ENCODE measurements around the gene PTPRM. TPM values are rescaled to one million over a fixed set of nuclear protein-coding genes. Genes with fewer than 3 reads are reported as not detected.

PTPRM gene
- total and polyA plus RNA-seq, 9 donors, result 45.6 to 82.0 (median 56.9) TPM

DNA sequence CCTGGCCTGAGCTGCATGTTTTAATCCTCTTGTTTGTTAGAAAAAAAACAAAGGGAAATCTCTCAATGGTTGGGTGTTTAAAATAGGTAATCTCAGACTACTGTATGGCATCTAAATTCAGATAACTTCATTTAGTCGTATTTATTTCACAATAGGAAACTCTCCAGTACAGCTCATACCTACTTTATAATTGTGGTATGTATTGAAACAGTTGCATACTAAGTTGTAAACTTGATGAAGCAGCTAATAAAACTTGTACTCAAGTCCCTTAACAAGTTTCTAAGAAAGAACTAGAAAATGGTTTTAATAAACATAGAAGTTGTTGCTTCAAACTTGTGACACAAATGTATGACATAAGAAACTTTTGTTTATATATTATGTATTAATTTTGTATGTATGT is 334.5 kb downstream of the PTPRM start:
- 73 to 82% (median 77%) methylated on average over 1 of the region's 1 CpG for WGBS, 3 donors
- no peaks in the 10 kb centered on the region for H3K36me3 ChIP-seq
- peak overlapping the region in 1 of 2 donors; percentile 67 for H3K27ac ChIP-seq
- TF ChIP-seq POLR2A (IDR thresholded peaks at IDR 0.05) (no peak), EP300 (IDR thresholded peaks at IDR 0.05) (no peak)
- TF ChIP-seq, protein P1, sequence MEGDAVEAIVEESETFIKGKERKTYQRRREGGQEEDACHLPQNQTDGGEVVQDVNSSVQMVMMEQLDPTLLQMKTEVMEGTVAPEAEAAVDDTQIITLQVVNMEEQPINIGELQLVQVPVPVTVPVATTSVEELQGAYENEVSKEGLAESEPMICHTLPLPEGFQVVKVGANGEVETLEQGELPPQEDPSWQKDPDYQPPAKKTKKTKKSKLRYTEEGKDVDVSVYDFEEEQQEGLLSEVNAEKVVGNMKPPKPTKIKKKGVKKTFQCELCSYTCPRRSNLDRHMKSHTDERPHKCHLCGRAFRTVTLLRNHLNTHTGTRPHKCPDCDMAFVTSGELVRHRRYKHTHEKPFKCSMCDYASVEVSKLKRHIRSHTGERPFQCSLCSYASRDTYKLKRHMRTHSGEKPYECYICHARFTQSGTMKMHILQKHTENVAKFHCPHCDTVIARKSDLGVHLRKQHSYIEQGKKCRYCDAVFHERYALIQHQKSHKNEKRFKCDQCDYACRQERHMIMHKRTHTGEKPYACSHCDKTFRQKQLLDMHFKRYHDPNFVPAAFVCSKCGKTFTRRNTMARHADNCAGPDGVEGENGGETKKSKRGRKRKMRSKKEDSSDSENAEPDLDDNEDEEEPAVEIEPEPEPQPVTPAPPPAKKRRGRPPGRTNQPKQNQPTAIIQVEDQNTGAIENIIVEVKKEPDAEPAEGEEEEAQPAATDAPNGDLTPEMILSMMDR (IDR thresholded peaks at IDR 0.05), result no peak
- no peak overlapping the region for H3K4me3 ChIP-seq
- no peaks in the 10 kb centered on the region for H3K4me1 ChIP-seq (ENCODE audit: insufficient read depth)
- no peak for DNase-seq
- intact Hi-C loops (cut with DNase I), result no loop called here
- H3K9me3 ChIP-seq, result no peaks in the 10 kb centered on the region
- H3K27me3 ChIP-seq, result no peaks in the 10 kb centered on the region

DNA sequence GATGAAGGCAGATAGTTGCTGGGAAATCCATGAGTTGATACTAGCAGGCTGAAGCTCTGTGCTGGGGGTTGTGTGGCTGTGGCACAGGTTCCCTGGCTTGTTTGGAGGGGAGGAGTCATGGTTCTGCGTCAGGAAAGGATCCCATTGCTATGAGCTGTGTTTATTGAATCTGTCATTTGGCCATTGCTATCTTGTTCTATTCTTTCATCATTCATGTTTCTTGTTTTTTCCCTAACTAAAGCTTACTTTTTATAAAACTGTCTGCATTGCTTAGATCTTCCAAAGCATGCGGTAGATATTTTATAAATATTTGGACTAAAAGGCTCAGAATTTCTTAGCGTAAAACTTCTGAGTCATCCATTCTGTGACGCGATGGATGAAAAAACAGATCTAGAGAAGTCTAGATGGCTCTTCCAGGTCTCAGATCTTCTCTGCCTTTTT is 335.3 kb downstream of the PTPRM start:
- Histone ChIP-seq H3K36me3 (no peaks in the 10 kb centered on the region), H3K4me1 (ENCODE audit: insufficient read depth) (no peaks in the 10 kb centered on the region), H3K4me3 (no peak overlapping the region), H3K9me3 (no peaks in the 10 kb centered on the region), H3K27me3 (no peaks in the 10 kb centered on the region), H3K27ac (peak overlapping the region; percentile 27 to 67)
- TF ChIP-seq EP300 (IDR thresholded peaks at IDR 0.05) (no peak), POLR2A (IDR thresholded peaks at IDR 0.05) (no peak)
- TF ChIP-seq, protein P1 (IDR thresholded peaks at IDR 0.05), result no peak
- peak; percentile 45 to 72 (median 62) for DNase-seq
- WGBS, 3 donors, result 14 to 28% (median 22%) methylated on average over 5 of the region's 5 CpGs
- intact Hi-C loops (cut with DNase I), result no loop called here

DNA sequence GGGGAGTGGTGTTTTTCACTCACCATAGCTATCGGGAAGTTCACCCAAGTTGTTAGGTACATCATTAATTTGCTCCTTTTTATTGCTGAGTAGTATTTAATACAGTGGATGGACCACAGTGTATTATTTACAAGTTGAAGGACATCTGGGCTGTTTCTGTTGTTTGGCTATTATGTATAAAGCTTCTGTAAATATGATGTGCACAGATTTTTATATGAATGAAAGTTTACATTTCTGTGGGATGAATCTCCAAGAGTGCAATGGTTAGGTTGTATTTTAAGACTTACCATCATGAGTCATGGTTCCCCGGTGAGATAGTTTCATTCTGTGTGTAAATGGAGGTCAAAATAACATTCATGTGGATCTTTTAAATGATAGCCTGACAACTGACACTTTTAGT is 337.4 kb downstream of the PTPRM start:
- Histone ChIP-seq H3K27me3 (no peaks in the 10 kb centered on the region), H3K27ac (no peak overlapping the region), H3K9me3 (no peaks in the 10 kb centered on the region), H3K4me1 (ENCODE audit: insufficient read depth) (no peaks in the 10 kb centered on the region), H3K4me3 (no peak overlapping the region), H3K36me3 (no peaks in the 10 kb centered on the region)
- no peak for DNase-seq
- 61 to 72% (median 69%) methylated on average over 2 of the region's 2 CpGs for WGBS, 3 donors
- TF ChIP-seq, protein P1 (IDR thresholded peaks at IDR 0.05), result no peak
- TF ChIP-seq POLR2A (IDR thresholded peaks at IDR 0.05) (no peak), EP300 (IDR thresholded peaks at IDR 0.05) (no peak)
- intact Hi-C loops (cut with DNase I), result no loop called here

DNA sequence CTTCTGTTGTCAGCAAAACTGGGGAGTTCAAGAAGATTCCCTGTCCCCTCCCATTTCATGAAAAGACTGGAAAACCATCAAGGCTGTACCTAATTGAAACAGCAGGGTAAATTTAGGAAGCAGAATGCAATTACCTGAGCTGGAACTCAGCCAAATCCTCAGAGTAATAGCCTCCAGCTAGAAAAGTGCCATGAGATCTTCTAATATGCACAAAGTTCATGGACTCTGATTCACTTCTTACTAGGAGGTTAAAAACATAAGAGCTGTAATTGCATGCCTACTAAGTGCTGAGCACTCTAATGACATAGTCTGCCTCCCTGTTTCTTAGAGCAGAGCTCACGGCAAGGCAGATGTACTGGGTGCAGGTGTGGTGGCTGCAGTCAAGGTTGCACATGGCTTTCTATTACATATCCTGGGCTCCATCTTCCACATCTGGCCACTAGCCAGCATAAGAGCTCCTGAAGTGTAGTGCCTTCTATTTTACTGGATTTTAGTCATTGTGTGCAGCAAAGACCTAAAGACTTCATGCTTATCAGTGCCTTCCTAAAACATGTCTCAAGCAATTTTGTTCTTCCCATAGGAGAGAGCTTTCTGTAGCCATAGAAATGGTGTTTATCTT is 341.7 kb downstream of the PTPRM start:
- TF ChIP-seq, protein P1 (IDR thresholded peaks at IDR 0.05), result no peak
- TF ChIP-seq POLR2A (IDR thresholded peaks at IDR 0.05) (no peak), EP300 (IDR thresholded peaks at IDR 0.05) (no peak)
- no peaks in the 10 kb centered on the region for H3K9me3 ChIP-seq
- no peak for DNase-seq
- H3K27ac ChIP-seq, result no peak overlapping the region
- intact Hi-C loops (cut with DNase I), result no loop called here
- no peaks in the 10 kb centered on the region for H3K36me3 ChIP-seq
- H3K27me3 ChIP-seq, result no peaks in the 10 kb centered on the region
- WGBS, 3 donors, result 97 to 100% (median 100%) methylated on average over 1 of the region's 1 CpG
- no peaks in the 10 kb centered on the region for H3K4me1 ChIP-seq (ENCODE audit: insufficient read depth)
- H3K4me3 ChIP-seq, result no peak overlapping the region

Data from ovary (tissue), 9 donors.